Smooth muscle cell (in vitro differentiated cells): ENCODE results near the gene MTG1. TPM values are rescaled to one million over a fixed set of nuclear protein-coding genes. Genes with fewer than 3 reads are reported as not detected.
A peak's percentile ranks its signal among the peaks of the same experiment; 100 is the strongest.
"Not testable (repeated sequence)": the region's sequence is repeated elsewhere in the genome, so short reads cannot be mapped to it uniquely, and the experiment has no call there.

Experiments
- DNase-seq: peaks from one replicate; lab custom pipeline; 2025; ENCODE audit not compliant: unreplicated experiment; lab: John Stamatoyannopoulos, UW
- H2AFZ ChIP-seq: fragments of 200-600 bp; sonication (generic); 2 replicates; pipeline ENCODE4 v1.6.0; 2016; ENCODE audit warnings: antibody characterized with exemption, low read depth, mild to moderate bottlenecking
- H3F3A ChIP-seq: fragments of 200-600 bp; sonication (generic); 2 replicates; pipeline ENCODE4 v1.6.0; 2017; ENCODE audit warnings: antibody characterized with exemption, low read depth
- H3K27ac ChIP-seq: fragments of 200-600 bp; sonication (generic); 2 replicates; pipeline ENCODE4 v1.5.1; 2016; ENCODE audit warnings: low read depth, mild to moderate bottlenecking
- H3K27me3 ChIP-seq: fragments of 200-600 bp; sonication (generic); 2 replicates; pipeline ENCODE4 v1.6.1; 2016; ENCODE audit warnings: low read depth, mild to moderate bottlenecking
- H3K36me3 ChIP-seq: fragments of 200-600 bp; sonication (generic); 2 replicates; pipeline ENCODE4 v1.5.1; 2016; ENCODE audit warnings: low read depth
- H3K4me1 ChIP-seq: fragments of 200-600 bp; sonication (generic); 2 replicates; pipeline ENCODE4 v1.5.1; 2016; ENCODE audit warnings: low read depth
- H3K4me2 ChIP-seq: fragments of 200-600 bp; sonication (generic); 2 replicates; pipeline ENCODE4 v1.6.0; 2016; ENCODE audit warnings: mild to moderate bottlenecking
- H3K4me3 ChIP-seq: fragments of 200-600 bp; sonication (generic); 2 replicates; pipeline ENCODE4 v1.5.1; 2016; ENCODE audit warnings: mild to moderate bottlenecking
- H3K79me2 ChIP-seq: fragments of 200-600 bp; sonication (generic); 2 replicates; pipeline ENCODE4 v1.6.0; 2016; ENCODE audit warnings: low read depth, mild to moderate bottlenecking
- H3K9ac ChIP-seq: fragments of 200-600 bp; sonication (generic); 2 replicates; pipeline ENCODE4 v1.6.0; 2016; ENCODE audit warnings: low read depth
- H3K9me3 ChIP-seq: fragments of 200-600 bp; sonication (generic); replicated peaks from 2 replicates; pipeline ENCODE4 v1.5.1; 2016; ENCODE audit warnings: low read depth
- H4K20me1 ChIP-seq: fragments of 200-600 bp; sonication (generic); 2 replicates; pipeline ENCODE4 v1.6.0; 2016; ENCODE audit warnings: low read depth
- WGBS: methylation state at CpG from one replicate; pipeline ENCODE4 v1.1.7; 2016; ENCODE audit warnings: low lambda C conversion rate; 5-methylcytosine and 5-hydroxymethylcytosine counted together
- polyA plus RNA-seq: library from polyadenylated mRNA; unstranded; fragments of >200 nt; fragmentation: Nextera tagmentation; extraction: Ambion mirVana; gene quantifications from 2 replicates; pipeline ENCODE4 v1.2.1, GENCODE V29; 2016
- total RNA-seq: library from RNA; depleted of rRNA; stranded (reverse); fragments of >200 nt; gene quantifications from 2 replicates; pipeline ENCODE4 v1.2.3, GENCODE V29; 2014
- TF ChIP-seq, protein P1 (sequence below): fragments of 200-600 bp; sonication (generic); IDR thresholded peaks from 2 replicates; pipeline ENCODE4 v1.5.1; 2017; ENCODE audit warnings: borderline replicate concordance, mild to moderate bottlenecking, antibody characterized with exemption; ENCODE audit not compliant: insufficient read depth, poor library complexity, severe bottlenecking

Gene MTG1
- total and polyA plus RNA-seq, 2 experiments from 2014 or later = 20.6 to 53.5 TPM

DNA sequence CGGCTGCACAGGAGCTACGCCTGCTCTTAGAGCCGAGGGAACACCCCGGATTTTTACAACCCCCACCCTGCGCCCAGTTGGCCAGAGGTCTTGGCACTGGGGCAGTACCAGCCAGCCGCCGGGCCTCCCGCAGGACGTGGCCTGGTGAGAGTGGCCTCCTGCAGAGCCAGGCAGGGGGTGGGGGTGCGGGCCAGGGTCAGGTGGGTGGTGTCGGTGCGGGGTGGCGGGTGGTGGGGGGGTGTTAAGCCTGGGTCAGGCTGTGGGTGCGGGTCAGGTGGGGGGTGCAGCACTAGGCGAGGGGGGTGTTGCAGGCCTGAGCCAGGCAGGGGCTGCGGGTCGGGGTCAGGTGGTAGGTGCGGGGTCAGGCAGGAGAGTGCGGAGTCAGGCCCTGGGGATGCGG lies 21.4 kb upstream of the MTG1 start:
- TF ChIP-seq, protein P1, sequence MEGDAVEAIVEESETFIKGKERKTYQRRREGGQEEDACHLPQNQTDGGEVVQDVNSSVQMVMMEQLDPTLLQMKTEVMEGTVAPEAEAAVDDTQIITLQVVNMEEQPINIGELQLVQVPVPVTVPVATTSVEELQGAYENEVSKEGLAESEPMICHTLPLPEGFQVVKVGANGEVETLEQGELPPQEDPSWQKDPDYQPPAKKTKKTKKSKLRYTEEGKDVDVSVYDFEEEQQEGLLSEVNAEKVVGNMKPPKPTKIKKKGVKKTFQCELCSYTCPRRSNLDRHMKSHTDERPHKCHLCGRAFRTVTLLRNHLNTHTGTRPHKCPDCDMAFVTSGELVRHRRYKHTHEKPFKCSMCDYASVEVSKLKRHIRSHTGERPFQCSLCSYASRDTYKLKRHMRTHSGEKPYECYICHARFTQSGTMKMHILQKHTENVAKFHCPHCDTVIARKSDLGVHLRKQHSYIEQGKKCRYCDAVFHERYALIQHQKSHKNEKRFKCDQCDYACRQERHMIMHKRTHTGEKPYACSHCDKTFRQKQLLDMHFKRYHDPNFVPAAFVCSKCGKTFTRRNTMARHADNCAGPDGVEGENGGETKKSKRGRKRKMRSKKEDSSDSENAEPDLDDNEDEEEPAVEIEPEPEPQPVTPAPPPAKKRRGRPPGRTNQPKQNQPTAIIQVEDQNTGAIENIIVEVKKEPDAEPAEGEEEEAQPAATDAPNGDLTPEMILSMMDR = no peak
- DNase-seq = no peak
- peak overlapping the region; percentile 79 for H3K4me3 ChIP-seq
- H3F3A ChIP-seq = peaks cover 7% of the 10 kb centered on the region
- peak overlapping the region; percentile 91 for H3K4me2 ChIP-seq
- H3K27ac ChIP-seq = no peak overlapping the region
- no peak overlapping the region for H3K9ac ChIP-seq
- H3K79me2 ChIP-seq = no peaks in the 10 kb centered on the region
- H3K9me3 ChIP-seq = no peaks in the 10 kb centered on the region
- WGBS = 74% methylated on average over 14 of the region's 20 CpGs
- H2AFZ ChIP-seq = no peak overlapping the region
- H4K20me1 ChIP-seq = no peaks in the 10 kb centered on the region
- no peaks in the 10 kb centered on the region for H3K27me3 ChIP-seq
- no peaks in the 10 kb centered on the region for H3K36me3 ChIP-seq
- peaks cover 5% of the 10 kb centered on the region for H3K4me1 ChIP-seq

DNA sequence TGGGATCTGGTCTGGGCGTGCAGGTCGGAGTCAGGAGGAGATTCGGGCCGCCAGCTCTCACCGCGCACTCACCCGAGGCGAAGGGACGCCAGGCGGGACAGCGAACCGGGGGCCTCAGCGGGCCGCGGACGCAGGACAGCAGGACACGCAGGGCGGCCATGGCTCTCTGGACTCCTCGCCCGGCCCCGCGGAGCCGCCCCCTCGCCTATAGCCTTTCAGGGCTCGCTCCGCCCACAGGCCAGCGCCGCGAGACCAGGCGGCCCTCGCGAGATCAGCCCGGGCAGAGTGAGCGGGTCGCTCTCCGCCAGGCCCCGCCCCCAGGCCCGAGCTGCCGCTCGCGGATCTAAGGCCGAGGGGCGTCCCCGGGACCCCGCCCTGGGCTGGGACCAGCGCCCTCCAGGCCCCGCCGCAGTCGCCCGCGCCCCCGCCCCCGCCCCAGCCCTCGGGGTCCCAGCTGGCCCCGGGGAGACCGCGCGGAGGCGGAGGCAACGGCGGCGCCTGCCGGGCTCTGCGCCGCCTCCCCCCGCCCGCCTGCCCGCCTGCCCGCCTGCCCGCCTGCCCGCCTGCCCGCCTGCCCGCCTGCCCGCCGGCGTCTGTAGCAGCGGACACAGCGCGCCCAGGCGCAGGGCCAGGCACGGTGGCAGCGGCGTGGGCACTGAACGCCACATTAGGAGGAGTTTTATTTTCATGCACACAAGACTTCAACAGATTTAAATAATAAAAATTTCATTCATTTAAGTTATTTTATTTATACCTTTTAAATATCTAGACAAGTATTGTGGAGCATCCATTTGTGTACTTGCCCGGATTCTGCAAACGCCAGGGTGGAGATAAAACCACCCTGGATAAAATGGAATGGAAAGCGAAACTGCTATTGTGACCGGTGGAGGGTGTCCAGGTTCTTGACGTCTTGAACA lies 20.5 kb upstream of the MTG1 start, which contains the start of gene ECHS1:
Gene ECHS1 (minus strand): TSS at position 181 of the 917 bp plus-strand sequence. CDS start 21 bp downstream, at position 160.
- Histone ChIP-seq H3K9me3 (no peaks in the 10 kb centered on the region), H3K4me2 (peak within 1 kb of the TSS; percentile 91), H3K79me2 (no peaks in the 10 kb centered on the region), H3K27ac (no peak within 1 kb of the TSS), H3K9ac (peak within 1 kb of the TSS; percentile 86), H3K36me3 (no peaks in the 10 kb centered on the region), H3K4me1 (peaks cover 5% of the 10 kb centered on the region), H3K27me3 (no peaks in the 10 kb centered on the region), H3K4me3 (peak within 1 kb of the TSS; percentile 79), H2AFZ (no peak within 1 kb of the TSS), H3F3A (peaks cover 7% of the 10 kb centered on the region), H4K20me1 (no peaks in the 10 kb centered on the region)
- TF ChIP-seq, protein P1 = no peak
- DNase-seq = peak; percentile 82
- WGBS = 16% methylated on average over 22 of the region's 89 CpGs

DNA sequence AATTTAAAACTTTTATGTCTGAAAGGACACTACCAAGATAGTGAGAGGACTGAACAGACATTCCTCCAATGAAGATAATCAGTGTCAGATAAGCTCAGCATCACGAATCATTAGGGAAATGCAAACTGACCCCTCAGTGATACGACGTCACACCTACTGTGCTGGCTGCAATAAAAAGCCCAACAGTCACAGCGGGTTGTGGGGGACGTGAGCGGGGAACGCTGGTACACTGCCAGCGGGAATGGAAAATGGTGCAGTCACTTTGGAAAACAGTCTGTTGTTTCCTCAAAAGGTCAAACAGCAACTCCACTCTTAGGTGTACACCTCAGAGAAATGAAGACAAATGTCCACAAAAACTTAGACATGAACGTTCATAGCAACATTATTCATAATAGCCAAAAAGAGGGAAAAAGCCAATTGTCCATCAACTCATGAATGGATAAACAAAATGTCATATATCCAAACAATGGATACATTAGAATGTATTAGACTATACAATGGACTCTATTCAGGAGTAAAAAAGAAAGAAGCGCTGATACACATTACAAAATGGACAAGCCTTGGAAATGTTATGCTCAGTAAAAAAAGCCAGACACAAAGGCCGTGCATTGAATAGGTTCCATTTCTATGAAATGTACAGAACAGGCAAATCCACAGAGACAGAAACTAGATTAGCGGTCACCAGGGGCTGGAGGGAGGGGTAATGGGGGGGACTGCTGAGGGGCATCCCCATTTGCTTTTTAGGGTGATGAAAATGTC lies 18.4 kb upstream of the MTG1 start:
- H3K27me3 ChIP-seq = no peaks in the 10 kb centered on the region
- DNase-seq = no peak
- TF ChIP-seq, protein P1 = no peak
- peaks cover 7% of the 10 kb centered on the region for H3F3A ChIP-seq
- H3K4me1 ChIP-seq = peaks cover 8% of the 10 kb centered on the region
- H3K4me2 ChIP-seq = no peak overlapping the region
- H3K27ac ChIP-seq = no peak overlapping the region
- no peaks in the 10 kb centered on the region for H3K36me3 ChIP-seq
- H3K79me2 ChIP-seq = no peaks in the 10 kb centered on the region
- no peaks in the 10 kb centered on the region for H4K20me1 ChIP-seq
- H3K9ac ChIP-seq = no peak overlapping the region
- no peak overlapping the region for H3K4me3 ChIP-seq
- no peak overlapping the region for H2AFZ ChIP-seq
- no peaks in the 10 kb centered on the region for H3K9me3 ChIP-seq
- WGBS = 74% methylated on average over 12 of the region's 12 CpGs

DNA sequence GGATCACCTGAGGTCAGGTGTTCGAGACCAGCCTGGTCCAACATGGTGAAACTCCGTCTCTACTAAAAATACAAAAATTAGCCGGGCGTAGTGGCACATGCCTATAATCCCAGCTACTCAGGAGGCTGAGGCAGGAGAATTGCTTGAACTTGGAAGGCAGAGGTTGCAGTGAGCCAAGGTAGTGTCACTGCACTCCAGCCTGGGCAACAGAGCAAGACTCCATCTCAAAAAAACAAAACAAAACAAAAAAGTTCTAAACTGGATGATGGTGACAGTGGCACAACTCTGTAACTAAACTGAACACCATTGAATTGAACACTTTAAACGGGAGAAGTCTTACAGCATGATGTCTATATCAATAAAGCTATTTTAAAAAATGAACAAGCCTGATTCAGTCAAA lies 17.8 kb upstream of the MTG1 start:
- not testable (repeated sequence) for H4K20me1 ChIP-seq, H3K4me1 ChIP-seq, H3K4me3 ChIP-seq, H3K4me2 ChIP-seq, H3F3A ChIP-seq, H3K9ac ChIP-seq, H2AFZ ChIP-seq, H3K27me3 ChIP-seq, H3K36me3 ChIP-seq, DNase-seq, H3K9me3 ChIP-seq, H3K27ac ChIP-seq, H3K79me2 ChIP-seq
- 93% methylated on average over 5 of the region's 5 CpGs for whole genome bisulfite sequencing
